GM19324 (cell line): ENCODE measurements around the gene PTPRH.

Experiments used
- ATAC-seq: cut with Tn5 transposase; IDR thresholded peaks from one replicate; pipeline ENCODE4 v1.9.1; 2021; ENCODE audit warnings: mild to moderate bottlenecking, moderate library complexity; ENCODE audit not compliant: unreplicated experiment, low FRiP score

Gene PTPRH, protein sequence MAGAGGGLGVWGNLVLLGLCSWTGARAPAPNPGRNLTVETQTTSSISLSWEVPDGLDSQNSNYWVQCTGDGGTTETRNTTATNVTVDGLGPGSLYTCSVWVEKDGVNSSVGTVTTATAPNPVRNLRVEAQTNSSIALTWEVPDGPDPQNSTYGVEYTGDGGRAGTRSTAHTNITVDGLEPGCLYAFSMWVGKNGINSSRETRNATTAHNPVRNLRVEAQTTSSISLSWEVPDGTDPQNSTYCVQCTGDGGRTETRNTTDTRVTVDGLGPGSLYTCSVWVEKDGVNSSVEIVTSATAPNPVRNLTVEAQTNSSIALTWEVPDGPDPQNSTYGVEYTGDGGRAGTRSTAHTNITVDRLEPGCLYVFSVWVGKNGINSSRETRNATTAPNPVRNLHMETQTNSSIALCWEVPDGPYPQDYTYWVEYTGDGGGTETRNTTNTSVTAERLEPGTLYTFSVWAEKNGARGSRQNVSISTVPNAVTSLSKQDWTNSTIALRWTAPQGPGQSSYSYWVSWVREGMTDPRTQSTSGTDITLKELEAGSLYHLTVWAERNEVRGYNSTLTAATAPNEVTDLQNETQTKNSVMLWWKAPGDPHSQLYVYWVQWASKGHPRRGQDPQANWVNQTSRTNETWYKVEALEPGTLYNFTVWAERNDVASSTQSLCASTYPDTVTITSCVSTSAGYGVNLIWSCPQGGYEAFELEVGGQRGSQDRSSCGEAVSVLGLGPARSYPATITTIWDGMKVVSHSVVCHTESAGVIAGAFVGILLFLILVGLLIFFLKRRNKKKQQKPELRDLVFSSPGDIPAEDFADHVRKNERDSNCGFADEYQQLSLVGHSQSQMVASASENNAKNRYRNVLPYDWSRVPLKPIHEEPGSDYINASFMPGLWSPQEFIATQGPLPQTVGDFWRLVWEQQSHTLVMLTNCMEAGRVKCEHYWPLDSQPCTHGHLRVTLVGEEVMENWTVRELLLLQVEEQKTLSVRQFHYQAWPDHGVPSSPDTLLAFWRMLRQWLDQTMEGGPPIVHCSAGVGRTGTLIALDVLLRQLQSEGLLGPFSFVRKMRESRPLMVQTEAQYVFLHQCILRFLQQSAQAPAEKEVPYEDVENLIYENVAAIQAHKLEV

DNA sequence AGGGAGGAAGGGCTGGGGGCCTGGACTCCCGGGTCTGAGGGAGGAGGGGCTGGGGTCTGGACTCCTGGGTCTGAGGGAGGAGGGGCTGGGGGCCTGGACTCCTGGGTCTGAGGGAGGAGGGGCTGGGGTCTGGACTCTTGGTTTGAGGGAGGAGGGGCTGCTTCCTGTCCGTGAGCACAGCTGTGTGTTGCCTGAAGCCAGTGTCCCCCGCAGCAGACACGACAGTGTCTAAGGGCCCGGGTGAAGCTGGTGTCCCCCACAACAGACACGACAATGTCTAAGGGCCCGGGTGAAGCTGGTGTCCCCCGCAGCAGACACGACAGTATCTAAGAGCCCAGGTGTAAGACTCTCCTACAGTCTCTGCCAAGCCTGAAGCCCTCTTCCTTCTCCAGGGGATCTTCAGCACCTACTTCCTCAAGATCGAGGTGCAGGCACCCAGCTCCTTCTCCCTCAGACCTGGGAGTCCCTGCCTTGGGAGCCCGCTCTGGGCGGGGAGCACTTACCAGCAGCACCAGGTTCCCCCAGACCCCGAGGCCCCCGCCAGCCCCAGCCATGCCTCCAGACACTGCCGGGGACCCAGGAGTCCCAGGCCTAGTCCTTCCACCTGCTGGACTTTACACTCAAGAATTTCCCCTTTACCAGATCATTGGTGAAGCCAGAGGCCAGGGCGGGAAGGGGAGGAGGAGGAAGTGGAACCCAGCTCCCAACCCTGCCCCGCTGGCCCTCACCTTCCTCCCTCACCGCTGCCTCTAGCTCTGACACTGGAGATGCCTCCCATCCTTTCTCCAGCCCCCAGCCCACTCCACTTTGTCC is at the start of gene PTPRH:
TSS of gene PTPRH (minus strand) at position 622 of the 813 bp plus-strand sequence. CDS start at position 554, 68 bp downstream.
- ATAC-seq, result no peak

DNA sequence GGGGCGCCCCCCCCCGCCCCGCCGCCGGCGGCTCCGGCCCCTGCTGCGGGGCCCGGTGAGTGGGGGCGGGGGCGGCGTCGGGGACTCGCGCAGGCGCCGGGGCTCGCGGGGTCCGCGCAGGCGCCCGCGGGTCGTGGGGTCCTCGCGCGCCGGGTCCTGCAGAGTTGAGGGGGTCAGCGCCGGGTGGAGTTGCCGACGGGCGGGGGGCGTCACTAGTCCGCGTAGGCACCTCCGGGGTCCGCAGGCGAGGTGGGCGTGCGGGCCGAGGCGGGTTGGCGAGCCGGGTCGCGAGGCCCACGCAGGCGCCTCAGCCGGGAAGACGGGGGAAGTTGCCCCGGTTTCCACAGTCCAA is 49.2 kb upstream of the PTPRH start:
- ATAC-seq, result peak; percentile 25

DNA sequence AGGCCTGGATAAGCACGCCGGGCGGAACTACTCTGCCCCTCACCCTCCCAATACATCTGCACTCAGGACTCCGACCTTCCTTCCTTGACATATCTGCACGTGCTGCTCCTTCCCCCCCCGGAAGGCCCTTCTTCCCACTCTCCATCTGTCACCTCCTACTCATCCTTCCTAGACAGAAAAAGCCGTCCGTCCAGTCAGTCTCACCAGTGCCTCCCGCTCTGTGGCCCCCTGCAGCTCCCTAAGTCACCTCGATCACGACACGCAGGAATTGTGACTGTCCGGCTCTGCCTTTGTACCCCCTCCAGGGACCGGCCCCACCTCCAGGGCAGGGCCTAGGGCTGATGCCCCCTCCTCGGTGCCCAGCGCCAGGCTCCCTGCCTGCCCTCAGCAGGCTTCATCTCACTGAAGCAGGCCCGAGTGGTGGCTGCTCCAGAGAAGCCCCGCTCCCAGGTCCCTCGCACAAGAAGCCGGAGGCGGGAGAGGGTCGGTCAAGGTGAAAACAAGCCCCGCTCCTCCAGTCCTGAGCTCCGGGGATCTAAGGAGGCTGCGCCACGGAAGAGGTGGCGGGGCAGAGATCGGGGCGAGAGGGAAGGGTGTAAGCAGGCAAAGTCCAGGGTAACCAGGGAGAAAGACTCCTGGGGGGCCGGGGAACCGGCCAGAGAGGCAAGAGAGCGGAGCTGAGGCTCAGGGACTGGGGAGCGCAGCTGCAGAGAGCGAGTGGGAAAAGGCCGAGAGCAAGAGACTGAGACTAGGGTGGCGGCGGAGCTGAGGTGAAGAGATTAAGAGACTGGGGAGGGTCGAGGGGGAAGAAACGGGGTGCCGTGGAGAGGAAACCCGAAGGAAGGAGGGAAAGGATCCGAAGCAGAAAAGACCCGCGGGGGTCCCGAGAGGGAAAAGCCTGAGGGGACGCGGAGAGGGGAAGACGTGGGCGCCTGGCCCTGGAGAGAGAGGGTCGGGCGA is 48.4 kb upstream of the PTPRH start:
- ATAC-seq, result no peak

DNA sequence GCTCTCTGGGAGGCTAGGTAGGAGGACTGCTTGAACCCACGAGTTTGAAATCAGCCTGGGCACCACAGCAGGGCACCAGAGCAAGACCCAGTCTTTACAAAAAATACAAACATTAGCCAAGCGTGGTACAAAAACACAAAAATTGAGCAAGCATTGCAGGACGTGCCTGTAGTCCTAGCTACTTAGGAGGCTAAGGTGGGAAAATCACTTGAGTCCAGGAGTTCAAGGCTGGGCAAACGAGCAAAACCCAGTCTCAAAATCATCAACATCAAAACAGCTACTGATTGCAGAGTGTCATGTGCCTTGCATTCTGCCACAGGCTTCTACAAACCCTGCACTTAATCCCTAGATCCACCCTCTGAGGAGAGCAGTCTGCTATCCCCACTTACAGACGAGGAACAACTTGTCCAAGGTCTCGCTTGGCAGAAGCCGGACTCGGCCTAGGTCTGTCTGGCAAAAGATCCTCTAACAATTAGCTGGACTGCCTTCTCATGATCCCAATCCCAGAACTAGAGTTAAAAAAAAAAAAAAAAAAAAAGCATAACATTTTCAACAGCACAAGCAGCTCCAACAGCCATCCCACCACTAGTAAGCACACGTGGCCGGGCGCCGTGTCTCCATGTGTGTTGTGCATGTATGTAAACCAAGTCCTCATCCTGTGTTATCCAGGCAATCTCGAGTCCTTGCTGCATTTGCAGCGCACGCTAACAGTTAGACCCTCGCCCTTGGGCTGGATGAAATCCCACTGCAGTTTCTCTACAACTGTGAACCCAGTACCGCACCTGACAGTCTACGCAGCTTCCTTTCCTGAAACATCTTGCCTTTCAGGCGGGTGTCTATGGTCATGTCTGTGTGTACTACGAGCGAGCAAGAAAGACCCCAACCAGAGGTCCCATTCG is 47.5 kb upstream of the PTPRH start:
- no peak for ATAC-seq

DNA sequence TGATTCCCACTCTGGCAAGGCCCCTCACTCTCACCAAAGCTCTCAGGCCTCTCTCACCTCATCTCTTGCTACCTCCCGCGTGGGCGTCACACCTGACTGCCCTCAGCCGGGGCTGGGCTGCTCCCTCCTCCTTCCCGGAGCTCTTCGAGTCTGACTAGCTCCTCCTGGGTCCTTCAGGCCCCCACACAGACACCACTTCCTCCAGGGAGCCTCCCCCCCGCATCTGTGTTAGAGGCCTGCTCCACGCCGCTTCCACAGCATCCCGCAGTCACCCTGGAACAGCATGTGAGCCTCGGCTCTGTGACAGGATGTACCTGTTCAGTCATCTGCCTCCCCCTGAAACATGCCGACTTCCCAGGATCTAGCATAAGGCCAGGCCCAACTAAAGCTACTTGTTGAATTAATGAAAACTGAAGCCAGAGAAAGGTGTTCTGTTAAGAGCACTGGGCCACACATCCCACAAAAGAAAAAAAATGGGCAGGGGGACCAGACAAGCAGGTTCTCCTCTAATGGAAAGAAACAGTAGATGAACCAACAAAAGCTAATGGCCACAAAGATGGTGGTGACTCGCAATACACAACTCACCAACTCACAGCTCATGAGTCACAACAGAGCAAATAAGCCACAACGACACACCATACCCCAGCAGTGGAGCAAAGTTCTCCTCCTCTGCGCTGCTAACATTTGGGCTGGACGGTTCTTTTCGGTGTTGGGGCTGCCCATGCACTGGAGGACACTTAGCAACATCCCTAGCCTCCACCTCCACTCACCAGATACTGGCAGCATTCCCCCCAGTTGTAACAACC is 46.5 kb upstream of the PTPRH start:
- no peak for ATAC-seq

DNA sequence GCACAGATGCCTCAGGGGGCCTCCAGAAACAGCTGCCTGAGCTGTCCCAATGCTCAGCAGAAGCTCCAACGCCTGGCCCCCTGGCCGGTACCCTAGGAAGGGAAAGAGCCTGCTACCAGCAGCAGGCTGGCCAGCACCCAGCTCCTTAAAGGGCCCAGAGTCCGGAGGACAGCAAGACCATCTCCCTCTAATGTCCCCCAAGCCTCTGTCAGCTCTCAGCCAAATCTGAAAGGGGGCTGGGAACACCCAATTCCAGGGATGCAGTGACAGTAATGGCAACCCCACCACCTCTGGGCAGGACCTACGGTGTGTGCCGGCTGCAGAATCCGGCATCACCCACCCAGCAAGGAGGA is 45.3 kb upstream of the PTPRH start:
- ATAC-seq, result no peak

DNA sequence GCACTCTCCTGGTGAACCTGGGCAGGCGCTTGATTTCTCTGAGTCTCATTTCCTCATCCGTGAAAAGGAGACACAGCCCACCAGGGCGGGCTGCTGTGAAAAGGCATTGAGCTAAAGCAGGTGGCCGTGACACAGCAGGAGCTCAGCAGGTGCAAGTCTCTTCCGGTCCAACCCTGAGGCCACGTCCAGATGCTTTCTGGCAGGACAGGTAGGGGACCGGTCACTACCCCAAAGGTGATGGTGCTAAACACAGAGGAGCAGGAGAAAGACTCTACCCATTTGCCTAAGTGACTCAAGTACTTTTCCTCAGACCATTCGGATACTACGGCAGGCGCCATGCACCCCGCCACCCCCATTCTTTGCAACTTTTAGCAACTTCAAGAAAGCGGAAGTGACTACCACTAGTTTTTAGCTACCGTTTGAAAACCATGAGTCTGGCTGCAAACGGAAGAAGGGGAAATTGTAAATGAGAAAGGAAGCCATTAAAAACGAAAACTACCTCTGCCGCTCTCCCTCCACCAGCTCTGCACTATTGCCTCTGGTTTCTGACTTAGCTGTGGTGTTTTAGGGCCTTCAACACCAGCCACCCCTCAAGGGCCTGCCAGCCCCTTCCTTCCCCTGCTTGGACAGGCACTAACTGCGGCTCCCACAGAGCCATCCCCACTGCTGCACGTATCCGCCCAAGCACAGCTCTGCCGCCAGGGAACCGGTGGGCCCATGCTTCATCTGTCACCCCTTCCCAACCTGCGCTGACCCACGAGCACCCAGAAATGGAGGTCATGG is 44.7 kb upstream of the PTPRH start:
- ATAC-seq, result no peak

DNA sequence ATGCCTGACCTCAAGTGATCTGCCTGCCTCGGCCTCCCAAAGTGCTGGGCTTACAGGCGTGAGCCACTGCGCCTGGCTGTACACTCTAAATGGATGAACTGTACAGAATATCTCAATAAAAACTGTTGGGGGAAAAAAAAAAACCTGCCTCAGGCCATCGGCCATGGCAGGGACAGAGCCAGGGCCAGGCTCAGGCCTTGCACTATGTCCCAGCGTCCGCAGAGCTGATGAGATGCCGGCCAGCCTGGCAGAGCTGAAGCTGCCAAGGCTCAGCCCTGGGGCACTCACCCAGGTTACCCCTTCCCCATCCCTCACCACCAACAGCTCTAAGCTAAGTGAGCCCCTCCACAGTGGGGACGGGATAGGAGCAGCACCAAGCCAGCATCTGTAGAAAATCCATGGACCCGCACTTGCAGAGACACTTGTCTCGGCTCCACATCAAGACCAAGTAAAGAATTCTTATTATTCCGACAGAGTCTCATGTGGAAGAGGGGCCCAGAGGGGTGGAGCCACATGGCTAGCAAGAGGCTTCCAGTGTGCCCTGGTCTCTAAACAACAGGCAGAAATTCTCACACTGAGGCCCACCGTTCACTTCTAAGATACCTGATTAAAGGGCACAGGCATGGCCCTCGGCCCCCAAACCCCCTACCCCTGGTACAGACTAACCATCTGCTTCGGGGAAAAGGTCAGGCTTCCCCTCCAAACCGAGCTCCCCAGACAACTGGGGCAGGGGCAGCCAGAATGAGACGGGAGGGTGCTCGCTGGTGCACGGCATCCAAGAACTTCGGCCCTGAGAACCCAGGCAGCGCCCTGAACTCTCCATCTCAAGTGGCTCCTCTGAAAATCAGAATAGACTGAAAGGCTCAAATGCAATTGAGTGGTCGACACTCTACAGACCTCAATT is 43.7 kb upstream of the PTPRH start:
- no peak for ATAC-seq

DNA sequence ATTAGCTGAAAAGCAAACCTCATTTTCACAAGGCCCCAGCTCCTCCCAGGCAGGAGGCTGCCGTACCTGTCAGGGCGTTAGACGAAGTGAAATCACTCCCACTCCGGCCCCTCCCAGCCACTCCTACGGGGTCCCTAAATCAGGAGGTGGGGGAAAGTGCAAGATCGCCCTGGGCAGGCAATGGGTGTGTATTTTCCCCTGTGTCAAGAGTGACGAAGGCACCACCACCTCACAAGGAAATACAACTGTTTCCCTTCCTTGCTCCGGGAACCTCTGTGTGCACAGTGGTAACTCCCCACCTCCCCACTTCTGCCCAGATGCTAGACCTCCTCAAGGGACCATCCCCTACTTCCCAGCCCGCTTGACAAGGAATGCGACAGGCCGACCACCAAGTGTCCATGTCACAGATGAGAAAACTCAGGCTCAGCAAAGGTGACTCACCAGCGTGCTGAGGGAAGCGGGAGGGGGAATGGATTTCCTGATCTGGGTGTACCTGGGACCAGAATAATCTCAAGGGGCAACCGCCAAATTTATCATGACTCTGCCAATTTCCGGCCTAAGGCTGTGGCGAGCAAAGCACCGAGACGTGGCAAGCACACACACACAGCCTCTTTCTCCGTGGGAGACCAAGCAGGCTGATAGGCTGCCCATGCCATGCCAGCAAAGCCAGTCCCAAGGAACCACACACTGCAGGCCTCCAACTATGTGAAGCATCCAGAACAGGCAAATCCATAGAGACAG is 42.2 kb upstream of the PTPRH start:
- ATAC-seq, result no peak

DNA sequence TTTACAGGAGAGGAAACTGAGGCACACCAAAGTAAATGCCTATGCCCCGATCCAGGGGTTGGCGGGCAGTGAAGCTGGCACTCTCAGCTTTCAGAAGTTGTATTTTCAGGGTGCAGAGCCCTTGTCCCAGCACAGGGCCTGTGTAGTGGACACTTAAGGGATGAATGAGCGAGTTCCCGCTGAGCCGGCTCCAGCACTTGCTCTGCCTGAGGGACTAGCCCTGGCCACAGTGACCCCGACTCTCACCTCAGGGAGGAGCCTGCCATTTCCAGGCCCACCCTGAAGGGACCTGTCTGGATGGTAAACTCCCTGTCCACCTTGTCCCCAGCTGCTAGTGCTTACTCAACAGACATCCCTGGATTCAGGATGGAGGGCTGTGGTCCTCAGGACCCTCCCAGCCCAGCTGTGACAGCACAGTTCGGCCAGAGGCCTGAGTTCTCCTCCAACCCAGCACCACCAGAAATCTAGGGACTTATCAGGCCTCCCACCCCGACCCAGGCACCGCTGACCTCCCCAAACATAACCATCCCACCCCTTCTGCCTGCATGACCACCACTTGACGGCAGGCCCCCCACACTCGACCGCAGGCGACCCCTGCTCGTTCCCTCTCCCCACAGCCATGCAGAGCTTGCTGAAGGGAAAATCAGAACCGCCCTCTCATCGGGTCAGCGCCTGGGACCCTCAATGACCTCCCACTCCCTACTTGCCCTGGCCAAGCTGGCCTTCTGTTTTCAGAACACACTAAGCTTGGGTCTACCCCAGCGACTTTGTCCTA is 41.1 kb upstream of the PTPRH start:
- ATAC-seq, result no peak

DNA sequence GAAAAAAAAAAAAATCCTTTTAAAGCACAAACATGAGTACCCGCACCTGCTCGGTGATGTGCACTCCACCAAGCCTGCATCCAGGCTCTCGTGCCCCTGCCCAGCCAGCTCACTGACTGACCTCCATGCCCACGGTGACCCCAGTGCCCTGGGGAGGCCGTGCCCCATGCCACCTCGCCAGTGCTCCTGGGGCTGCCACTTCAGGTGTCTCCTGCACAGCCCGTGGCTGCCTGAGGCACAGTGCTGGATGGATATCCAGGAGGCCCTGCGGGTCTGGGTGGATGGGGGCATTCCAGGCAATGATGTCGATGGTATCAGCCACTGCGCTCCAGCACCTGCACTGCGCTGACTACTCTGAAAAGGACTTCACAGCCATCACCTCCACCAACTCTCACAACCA is 40.5 kb upstream of the PTPRH start:
- ATAC-seq, result no peak

DNA sequence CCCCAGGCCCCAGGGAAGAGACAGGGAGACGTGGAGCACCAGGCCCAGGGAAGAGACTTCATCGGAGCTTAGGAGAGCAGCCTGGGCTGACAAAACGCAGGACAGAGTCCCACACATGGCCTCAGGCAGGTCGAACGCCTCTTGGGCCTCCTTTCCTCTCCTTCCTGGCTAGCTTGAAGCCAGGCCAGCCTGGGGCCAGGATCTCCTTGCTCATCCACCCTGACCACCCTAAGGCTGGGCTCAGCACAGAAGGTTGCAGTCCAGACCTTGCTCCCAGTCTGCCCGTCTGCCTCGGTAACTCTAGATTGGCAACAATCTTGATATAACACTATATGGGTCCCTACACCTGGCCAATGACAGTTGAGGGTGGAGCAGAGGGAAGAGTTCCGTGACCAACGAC is 39.4 kb upstream of the PTPRH start:
- ATAC-seq, result no peak

DNA sequence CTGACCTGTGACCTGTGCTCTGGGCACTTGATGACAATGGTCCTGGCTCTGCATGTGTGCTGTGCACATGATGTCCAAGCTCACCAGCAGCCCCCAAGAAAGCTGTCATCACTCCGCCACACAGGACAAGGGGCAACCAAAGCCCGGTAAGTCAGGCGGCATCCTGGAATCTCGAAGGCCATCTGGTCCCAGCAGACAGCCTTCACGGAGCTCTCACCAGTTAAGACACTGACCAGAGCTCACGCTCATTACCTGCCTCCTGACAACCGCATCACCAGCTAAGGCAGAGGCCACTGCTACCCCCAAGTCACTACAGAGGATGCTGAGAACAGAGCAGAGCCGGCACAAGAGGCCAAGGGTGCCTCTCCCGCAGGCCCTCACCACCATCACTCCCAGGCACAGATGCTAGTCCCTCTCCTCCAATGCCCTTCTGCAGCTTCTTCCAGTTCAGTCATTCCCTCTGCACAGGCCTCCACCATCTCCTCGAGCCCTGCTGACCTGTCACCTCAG is 38.9 kb upstream of the PTPRH start:
- no peak for ATAC-seq

DNA sequence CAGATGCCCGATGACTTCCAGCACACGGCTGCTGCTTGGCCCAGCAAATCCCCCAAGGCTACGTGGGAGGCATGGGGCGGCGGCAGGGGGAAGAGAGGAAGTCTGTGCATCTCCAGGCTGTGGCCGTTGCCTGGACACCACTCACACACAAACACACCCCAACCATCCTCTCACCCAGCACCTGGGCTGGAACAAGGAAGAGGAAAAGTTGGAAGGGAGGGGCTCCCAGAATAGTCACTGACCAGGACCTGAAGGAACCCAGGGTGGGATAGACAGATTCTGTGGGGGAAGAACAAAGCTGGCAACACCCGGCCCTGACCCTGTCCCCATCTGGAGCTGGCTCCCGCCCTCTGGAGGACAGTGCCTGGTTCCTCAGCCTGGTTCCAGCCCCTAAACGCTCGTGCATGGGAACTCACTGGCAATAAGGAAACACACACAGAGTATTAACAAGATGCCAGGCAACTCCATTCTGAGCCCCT is 38.4 kb upstream of the PTPRH start:
- no peak for ATAC-seq
